Activated CD8-positive, alpha-beta memory T cell treated with anti-CD3 and anti-CD28 coated beads for 4 hours (primary cell): ENCODE data around the gene PZP.
"Not testable (repeated sequence)": the region's sequence is repeated elsewhere in the genome, so short reads cannot be mapped to it uniquely, and the experiment has no call there.

ENCODE experiments used
- DNase-seq, 2 donors: peaks; one replicate each; pipeline ENCODE4 v3.0.0-alpha.2; 2020; ENCODE audit warnings: low read depth in 2 of 2

The PZP gene

DNA sequence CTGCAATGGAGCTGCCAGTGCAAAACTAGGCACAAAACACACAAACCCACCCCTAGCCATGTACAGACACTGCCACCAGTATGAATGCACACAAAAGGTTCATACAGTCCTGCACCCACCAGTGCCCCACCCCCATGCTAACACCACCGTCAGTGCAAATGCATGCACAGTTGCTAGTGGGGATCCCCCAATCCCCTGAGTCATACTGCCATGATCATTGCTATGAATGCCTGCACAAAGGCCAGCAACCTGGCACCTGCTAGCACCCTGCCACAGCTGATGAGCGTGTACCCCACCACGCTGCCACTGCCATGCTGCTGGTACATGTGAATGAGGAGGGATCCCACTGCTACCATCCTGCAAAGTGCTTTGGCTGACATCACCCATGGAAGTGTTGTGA is 23.9 kb downstream of the PZP start:
- DNase-seq: no peak

DNA sequence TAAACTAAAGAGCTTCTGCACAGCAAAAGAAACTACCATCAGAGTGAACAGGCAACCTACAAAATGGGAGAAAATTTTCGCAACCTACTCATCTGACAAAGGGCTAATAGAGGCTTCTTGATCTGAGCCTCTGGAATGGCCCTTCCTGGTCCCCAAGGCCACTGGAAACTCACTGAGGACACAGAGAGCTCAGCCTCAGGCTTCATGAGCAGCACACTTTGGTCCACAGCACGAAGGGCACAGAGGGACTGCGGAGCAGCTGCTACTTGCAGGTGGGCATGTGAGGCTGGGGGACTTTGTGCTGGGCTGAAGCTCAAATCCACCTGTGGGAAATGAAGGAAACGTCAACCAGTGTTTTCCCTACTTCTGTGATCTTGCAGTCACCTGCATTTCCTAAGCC is 27.4 kb downstream of the PZP start:
- no peak for DNase-seq

DNA sequence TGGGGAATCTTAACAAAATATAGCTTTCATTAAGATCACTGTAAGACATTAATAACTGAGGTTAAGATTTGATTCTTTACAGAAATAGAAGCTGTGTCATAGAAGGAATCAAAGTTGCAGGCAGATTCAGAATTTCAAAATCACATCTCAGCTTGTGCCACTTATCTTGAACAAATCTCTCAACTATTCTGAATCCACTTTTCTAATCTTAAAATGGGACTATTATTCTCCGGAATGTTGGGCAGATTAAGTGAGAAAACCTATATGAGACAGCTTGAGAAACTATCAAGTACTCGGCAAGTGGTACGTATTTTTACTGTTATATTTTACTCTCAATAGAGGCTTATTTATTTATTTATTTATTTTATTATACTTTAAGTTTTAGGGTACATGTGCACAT is 28.4 kb downstream of the PZP start:
- DNase-seq: no peak

DNA sequence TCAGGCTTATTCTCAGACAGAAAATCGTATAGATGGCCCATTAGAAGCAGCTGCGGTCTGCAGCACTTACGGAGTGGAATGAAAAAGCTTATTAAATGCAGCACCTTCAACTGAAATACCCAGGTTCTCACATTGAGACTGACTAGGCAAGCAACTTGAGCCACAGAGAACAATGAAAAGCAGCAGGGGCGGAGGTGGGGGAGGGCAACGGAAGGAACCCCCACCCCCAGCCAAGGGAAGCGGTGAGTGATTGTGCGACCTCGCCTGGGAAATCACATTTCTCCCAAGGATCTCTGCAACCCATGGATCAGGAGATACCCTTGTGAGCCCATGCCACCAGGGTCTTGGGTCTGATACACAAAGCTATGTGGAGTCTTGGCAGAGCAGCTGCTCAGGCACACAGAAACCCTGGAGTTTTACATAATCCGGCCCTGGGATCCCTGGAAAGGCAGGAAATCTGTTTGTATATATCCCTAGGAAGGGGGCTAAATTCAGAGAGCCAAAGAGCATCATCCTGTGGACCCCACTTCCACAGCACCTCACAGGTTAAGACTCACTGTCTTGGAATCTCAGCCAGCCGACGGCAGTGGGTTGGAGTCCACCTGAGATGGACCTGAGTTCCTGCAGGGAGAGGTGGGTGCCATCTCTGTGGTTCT is 38.1 kb downstream of the PZP start:
- no peak for DNase-seq

DNA sequence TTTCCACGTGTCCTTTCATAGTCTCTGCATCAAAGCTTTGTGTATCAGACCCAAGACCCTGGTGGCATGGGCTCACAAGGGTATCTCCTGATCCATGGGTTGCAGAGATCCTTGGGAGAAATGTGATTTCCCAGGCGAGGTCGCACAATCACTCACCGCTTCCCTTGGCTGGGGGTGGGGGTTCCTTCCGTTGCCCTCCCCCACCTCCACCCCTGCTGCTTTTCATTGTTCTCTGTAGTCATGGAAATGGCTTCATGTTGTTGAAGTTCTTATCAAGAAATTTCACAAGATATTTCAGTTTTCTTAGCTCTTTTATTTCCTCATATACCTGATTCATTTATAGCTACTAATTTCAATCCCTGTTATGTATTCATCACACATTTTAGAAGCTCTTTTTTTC is 40.9 kb downstream of the PZP start:
- not testable (repeated sequence) for DNase-seq

DNA sequence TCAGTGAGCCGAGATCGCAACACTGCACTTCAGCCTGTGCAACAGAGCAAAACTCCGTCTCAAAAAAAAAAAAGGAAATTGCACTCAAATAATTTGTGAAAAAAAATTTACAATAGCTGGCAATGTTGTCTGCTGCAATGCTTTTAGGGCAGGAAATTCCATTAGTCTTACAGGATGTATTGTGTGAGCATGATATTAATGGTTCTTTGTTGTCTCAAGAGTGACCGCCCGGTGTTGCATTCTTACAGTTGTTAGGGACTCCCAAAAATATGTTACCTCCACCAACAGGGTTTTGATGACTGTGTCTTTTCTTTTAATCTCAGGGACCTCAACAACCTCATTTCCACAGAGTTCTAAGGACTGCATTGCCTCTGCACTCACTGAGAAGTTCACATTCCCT is 44.8 kb downstream of the PZP start:
- no peak for DNase-seq

DNA sequence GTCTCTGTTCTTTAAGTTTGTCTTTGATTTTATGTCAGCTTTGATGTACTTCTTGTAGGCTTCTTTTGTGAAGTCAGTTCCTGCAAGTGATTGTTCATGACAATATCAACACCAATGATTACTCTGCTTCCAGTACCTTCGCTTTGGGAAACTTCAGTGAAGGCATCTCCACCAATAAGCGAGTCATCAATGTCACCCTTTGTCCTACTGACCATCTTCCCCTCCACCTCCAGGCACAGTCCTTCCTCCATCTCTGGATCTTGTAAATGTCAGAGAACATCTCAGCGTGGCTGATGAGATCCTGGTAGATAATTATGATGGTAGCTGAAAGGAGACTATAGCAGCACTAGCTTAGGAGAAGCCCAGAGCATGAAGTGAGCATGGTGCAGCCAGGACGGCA is 52.1 kb downstream of the PZP start:
- DNase-seq: no peak

DNA sequence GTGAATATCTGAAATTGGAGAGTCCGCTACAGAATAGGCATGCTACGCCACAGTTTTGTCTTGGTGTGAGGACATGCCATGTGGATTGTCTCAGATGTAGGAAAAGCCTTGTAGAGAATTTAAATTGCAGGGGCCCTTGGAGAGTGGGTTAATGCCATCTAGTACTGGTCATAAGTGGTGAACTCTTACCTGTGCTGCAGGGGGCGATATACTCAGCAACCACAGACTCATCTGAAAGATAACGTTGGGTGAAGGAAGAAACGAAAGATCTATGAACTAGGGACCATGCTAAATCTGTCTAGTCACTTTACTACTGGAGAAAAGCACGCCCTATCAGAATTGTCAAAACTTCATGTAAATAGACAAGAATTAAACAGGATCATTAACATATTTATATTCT is 58.8 kb downstream of the PZP start:
- DNase-seq: no peak

DNA sequence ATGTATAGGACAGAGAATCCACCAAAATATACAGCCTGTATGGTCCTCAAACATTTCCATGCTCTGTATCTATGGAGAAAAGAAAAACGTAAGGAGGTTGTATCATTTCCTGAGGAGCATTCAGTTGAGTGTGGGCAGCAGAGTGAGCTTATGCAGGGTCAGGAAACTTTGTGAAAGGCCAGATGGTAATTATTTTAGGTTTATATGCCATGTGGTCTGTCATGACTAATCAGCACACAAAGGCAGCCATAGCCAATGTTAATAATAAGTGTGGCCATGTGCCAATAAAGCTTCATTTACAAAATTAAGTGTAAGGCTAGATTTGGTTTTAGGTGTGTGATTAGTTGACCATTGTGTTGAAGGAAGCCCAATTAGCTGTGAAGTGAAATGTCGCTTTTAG is 59.3 kb downstream of the PZP start:
- no peak for DNase-seq

DNA sequence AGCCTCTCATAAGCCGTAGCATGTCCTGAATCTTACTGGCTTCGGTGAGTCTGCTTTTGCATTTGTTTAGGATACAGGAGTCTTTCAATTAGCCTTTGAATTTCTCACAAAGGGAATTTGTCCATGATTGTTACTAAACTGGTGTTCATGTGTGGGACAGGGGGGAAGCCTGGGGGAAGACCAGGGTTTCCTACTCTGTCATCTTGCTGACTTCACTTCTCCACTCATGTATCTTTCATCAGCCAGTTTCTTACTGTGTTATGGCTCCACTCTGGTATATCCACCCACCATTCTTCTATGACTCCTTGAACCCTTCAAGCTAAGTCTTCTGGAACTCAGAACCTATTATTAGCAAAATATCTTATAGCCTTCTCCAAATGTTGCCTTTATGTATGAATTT is 60.7 kb downstream of the PZP start:
- no peak for DNase-seq

DNA sequence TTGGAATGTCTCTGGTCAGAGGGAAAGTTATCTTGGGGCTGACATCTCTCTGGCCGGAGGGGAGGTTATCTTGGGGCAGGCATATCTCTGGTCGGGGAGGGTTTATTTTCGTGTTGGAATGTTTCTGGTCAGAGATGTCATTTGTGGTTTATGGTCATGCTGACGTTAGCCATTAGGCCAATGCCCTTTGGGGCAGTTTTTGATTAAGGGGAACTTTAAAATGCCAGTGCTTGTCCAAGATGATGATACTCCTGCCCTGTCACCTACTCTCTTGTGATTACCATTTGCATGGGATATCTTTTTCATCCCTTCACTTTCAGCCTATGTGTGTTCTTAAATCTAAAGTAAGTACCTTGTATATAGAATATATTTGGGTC is 63.5 kb downstream of the PZP start:
- no peak for DNase-seq

DNA sequence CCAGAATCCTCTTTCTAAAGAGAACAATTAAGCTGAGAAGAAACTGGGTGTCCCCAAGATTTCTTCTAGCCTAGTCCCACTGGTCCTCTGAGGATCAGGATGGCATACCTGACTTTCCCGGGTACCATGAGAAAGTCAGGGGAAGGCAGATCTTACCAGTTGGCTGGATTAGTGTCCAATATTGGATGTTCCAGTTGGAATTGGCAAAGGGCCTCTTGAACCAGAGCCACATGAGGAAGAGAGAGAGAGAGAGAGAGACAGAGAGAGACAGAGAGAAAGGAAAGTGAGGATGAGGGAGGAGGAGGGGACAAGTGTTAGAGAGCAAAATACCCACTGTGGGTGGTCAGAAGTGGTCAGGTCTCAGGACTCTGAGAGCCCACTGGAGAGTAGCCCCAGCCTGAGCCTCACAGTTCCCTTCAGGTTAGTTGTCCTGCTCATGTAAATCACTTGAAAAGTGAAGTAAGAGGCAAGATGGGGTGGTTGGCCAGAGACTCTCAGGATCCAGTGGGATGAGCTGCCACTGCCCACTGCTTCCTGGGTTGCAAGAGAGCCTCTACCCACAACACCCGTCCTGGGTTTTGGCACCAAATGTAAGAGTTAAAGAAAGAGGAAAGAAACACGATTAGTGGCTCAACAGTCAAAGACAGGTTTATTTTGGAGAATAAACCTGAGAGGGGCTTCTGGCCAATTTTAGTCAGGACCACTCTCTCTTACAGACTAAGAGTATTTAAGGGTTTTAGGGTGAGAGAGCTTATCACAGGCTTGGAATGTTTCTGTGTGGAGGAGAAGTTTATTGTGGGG is 64.1 kb downstream of the PZP start:
- DNase-seq: no peak

DNA sequence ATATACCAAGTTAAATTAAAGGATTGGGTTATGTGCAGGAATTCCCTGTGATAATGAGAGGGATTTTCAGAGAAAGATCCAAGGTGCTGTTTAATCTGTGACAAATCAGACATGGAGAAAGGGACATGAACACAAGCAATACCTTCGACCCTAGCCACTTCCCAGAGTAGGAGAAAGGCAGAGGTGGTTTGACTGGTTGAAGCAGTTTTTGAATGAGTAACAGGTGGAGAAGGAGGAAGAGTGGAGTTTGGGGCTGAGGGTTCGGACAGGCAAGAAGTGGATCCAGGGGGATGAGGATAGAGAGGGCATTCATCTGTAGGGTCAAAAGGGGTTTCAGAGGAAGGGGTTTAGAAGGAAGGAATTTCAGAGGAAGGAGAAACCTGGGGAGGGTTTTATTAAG is 65.1 kb downstream of the PZP start:
- no peak for DNase-seq

DNA sequence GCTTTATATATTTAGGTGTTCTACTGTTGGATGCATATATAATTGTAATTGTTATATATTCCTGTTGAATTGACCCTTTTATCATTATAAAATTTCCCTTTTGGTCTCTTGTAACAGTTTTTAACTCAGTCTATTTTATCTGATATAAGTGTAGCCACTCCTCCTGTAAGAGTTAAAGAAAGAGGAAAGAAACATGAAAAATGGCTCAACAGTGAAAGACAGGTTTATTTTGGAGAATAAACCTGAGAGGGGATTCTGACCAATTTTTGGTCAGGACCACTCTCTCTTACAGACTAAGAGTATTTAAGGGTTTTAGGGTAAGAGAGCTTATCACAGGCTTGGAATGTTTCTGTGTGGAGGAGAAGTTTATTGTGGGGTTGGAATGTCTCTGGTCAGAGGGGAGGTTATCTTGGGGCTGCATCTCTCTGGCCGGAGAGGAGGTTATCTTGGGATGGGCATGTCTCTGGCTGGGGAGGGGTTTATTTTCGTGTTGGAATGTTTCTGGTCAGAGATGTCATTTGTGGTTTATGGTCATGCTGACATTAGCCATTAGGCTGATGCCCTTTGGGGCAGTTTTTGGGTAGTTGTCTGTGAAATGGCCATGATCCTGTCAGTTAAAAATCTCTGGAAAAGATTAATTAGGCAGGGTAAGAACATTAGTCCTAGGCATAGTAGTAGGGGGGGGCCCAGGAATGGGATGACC is 68.5 kb downstream of the PZP start:
- not testable (repeated sequence) for DNase-seq

DNA sequence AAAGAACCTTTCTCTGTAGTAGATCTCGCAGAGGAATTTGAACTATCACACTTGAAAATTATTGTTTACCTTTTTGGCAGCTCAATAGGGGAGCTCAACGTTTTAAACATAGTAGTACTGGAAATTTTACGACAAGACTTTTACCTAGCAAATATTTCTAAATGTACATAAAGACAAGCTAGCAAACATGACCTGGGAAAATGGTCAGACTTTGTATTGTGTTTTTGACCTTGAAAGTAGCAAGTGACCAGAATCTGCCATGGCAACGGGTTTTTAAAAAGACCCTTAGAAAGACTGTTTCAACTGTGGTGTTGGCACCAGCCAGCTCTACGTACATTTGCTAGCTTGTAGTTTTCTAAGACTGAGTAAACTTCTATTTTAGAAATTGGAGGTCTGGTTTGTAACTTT is 72.3 kb downstream of the PZP start:
- DNase-seq: no peak

DNA sequence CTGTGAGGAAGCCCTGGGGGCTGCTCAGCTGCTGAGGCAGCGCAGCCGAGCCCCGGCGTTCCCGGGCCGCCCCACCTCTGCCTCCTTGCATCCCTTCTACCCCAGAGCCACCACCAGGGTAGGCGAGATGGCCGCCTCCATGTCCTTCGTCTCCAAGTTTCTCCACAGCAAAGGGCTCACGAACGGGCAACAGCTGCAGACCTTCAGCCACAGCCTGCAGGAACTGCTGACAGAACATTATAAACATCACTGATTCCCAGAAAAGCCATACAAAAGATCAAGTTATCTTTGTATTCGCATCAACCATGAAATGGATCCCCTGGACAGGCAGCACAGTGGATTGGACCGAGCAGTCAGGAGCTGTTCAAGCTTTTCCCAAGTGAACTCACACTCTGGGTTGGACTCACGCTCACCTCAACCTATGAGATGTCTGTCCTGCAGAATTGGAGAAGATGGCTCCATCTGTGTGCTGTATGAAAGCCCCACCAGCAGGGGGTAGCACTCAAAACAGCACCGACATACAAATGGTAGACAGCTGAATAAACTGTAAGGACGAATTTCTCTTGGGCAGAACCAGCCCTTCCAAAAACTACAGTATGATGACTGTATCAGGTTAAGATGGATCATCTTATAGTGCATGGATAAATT is 73.1 kb downstream of the PZP start:
- DNase-seq: no peak

DNA sequence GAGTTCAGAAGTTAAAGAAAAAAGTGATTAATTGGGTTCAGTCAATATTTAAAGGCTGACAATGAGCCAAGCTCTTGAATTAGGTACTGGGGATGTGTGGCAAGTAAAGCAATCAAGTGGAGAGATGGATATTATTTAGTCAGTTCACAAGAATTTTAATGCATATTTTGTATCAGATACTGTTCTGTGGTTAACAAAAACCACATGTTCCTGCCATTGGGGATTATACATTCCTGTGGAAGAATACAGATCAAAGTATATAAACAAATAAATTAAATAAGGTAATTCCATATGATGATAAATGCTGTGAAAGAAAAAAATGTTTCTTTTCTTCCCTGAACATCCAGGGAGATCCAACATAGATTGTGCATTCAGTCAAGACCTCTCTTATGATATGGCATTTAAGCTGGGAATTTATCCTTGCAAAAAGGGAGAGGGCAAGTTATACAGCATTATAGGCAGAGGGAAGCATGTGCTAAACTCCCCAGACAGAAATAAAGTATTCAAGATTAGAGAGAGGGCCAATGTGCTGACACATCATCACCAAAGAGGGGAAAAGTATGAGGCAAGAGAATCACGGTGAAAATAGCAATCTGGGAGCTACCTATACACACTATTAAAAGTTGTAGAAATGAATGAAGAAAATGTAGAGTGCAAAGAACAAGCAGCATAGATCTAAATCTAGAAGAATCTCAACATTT is 74.8 kb downstream of the PZP start:
- DNase-seq: no peak

DNA sequence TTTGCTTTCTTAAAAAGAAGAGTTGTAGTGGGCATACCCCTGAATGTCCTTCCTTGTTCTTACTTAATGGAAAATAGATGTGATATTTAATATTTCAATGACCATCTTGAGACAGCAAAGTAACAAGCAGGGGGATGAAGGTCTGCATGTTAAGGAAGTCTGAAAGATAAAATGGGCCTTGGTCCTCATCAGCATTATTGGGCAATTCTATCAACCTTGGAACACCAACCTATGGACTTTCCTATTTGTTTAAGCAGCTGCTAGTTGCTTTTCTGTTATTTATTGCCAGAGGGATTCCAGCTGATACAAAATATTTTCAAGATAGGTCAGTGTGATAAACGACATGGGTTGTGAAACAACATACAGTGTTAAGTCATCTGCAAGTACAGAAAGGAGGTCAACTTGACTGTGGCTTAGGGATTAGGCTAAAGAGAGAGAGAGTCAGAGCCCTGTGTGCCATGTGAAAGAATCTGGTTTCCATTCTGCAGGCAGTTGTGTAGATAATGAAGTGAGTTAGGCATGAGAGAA is 76.1 kb downstream of the PZP start:
- no peak for DNase-seq

DNA sequence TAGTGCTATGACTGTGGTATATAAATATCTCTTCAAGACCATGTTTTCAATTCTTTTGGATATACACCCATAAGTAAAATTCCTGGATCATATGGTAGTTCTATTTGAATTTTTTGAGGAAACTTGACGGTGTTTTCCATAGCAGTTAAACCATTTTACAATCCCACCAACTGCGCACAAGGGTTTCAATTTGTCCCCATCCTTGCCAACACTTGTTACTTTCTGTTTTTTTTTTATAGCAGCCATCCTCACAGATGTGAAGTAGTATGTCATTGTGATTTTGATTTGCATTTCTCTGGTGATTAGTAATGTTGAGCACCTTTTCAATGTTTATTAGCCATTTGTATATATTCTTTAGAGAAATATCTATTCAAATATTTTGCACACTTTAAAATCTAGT is 78.0 kb downstream of the PZP start:
- no peak for DNase-seq

DNA sequence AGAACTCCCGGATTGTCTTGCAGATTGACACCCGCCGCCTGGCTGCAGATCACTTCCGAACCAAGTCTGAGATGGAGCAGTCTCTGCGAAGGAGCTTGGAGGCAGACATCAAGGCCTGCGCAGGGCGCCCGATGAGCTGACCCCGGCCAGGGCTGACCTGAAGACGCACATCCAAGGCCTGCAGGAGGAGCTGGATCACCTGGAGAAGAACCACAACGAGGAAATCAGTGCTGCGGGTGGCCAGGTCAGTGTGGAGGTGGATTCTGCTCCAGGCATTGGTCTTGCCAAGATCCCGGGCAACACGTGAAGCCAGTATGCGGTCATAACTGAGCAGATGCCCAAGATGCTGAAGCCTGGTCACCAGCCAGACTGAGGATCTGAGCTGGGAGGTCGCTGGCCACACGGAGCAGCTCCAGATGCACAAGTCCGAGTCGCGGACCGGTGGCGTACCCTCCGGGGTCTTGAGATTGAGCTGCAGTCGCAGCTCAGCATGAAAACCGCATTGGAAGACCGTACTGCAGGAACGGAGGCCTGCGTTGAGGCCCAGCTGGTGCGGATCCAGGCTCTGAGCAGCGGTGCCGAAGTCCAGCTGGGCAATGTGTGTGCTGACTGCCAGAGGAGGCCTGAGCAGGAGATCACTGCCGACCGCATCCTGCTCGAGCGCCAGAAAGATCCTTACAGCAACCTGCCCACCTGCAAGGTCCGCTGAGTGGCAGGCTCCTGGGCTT is 80.1 kb downstream of the PZP start:
- no peak for DNase-seq

DNA sequence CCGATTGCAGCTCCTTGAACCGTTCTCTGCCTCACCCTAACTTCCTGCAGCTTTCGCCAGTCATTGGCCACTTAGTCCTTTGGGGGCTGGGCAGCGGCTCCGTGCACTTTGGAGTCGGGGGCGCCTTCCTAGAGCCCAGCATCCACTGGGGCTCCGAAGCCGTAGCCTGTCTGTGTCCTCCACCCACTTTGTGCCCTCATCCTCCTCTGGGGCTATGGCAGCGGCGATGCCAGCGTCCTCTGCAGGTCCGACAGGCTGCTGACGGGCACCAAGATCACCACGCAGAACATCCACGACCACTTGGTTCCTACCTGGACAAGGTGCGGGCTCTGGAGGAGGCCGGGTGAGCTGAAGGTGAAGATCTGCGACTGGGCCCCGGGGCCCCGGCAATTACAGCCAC is 80.7 kb downstream of the PZP start:
- no peak for DNase-seq
